CD4-positive, alpha-beta memory T cell (primary cell): ENCODE data around the gene SRGAP3. TPM values are rescaled to one million over a fixed set of nuclear protein-coding genes. Genes with fewer than 3 reads are reported as not detected.

ENCODE experiments used
- CTCF ChIA-PET: fragments of 350-600 bp; sonication (Branson Sonifier 250); formaldehyde crosslinking; loops from one replicate; lab custom pipeline; 2021; ENCODE audit warnings: inconsistent platforms; ENCODE audit not compliant: partially characterized antibody; lab: Charles Lee
- POLR2A ChIA-PET: fragments of 350-600 bp; sonication (Branson Sonifier 250); formaldehyde crosslinking; loops from one replicate; lab custom pipeline; 2021; ENCODE audit not compliant: partially characterized antibody; lab: Charles Lee
- DNase-seq, 5 donors: peaks; one replicate each; pipeline versions ENCODE4 v3.0.0 to v3.0.0-alpha.2; 2020 to 2022; ENCODE audit warnings: mixed read lengths in 1 of 5
- H3K27ac ChIP-seq: one replicate; pipeline ENCODE4 v1.7.0; 2013; ENCODE audit warnings: low read depth, low read length
- H3K27me3 ChIP-seq: 2 replicates; pipeline ENCODE4 v1.7.0; 2013; ENCODE audit warnings: mild to moderate bottlenecking, low read length, moderate library complexity; ENCODE audit not compliant: insufficient read depth
- H3K36me3 ChIP-seq: 2 replicates; pipeline ENCODE4 v1.7.0; 2013; ENCODE audit warnings: mild to moderate bottlenecking, low read length, moderate library complexity; ENCODE audit not compliant: insufficient read depth
- H3K4me1 ChIP-seq: 2 replicates; pipeline ENCODE4 v1.7.0; 2013; ENCODE audit warnings: mild to moderate bottlenecking, low read length, moderate library complexity; ENCODE audit not compliant: insufficient read depth
- H3K4me3 ChIP-seq, 2 donors: one replicate each; pipeline ENCODE4 v1.7.0; 2013; ENCODE audit warnings: low read length in 2 of 2, mild to moderate bottlenecking in 1 of 2
- H3K9me3 ChIP-seq, 2 donors: one replicate each; pipeline ENCODE4 v1.7.0; 2013; ENCODE audit warnings: low read length in 2 of 2, control low read depth in 1 of 2; ENCODE audit not compliant: control insufficient read depth in 1 of 2
- H3K27ac Mint-ChIP-seq, 7 donors: one replicate each; pipeline ENCODE4 v1.8.0; 2020 to 2021; ENCODE audit warnings: mixed read lengths in 7 of 7, mild to moderate bottlenecking in 6 of 7, inconsistent platforms in 3 of 7, moderate library complexity in 3 of 7
- H3K27me3 Mint-ChIP-seq, 2 donors: one replicate each; pipeline ENCODE4 v1.8.0; 2020 to 2021; ENCODE audit warnings: mixed read lengths in 2 of 2
- H3K36me3 Mint-ChIP-seq, 2 donors: one replicate each; pipeline ENCODE4 v1.8.0; 2020 to 2021; ENCODE audit warnings: mixed read lengths in 2 of 2, inconsistent platforms in 1 of 2, mild to moderate bottlenecking in 1 of 2
- H3K4me1 Mint-ChIP-seq, 4 donors: one replicate each; pipeline ENCODE4 v1.8.0; 2020 to 2021; ENCODE audit warnings: mixed read lengths in 4 of 4, mild to moderate bottlenecking in 1 of 4
- H3K4me3 Mint-ChIP-seq, 8 donors: one replicate each; pipeline ENCODE4 v1.8.0; 2020 to 2021; ENCODE audit warnings: mixed read lengths in 8 of 8, mild to moderate bottlenecking in 7 of 8, moderate library complexity in 6 of 8, inconsistent platforms in 3 of 8
- H3K9me3 Mint-ChIP-seq, 8 donors: one replicate each; pipeline ENCODE4 v1.8.0; 2020 to 2021; ENCODE audit warnings: mixed read lengths in 8 of 8, mild to moderate bottlenecking in 5 of 8, inconsistent platforms in 3 of 8, moderate library complexity in 1 of 8
- intact Hi-C: fragments of 100-400 bp; cut with micrococcal nuclease; formaldehyde crosslinking; loops from one replicate; pipeline ENCODE4 v1.15.1; 2023
- polyA plus RNA-seq, 2 donors: library from polyadenylated mRNA; unstranded; fragments of 300-500 nt; fragmentation: Illumina TruSeq; gene quantifications; one replicate each; pipeline ENCODE4 v1.2.3, GENCODE V29; 2021
- total RNA-seq, 2 experiments: library from RNA; stranded (reverse); gene quantifications; one replicate each; pipeline ENCODE4 v1.2.3, GENCODE V29; 2021

SRGAP3 gene
- total and polyA plus RNA-seq, 4 experiments from 2014 or later = 0.35 to 2.4 (median 1.7) TPM

GRCh38 chr3:9175421-9175820, 74.0 kb downstream of the SRGAP3 start:
- peaks cover 20% of the 10 kb centered on the region for H3K4me1 ChIP-seq
- no peaks in the 10 kb centered on the region for H3K36me3 Mint-ChIP-seq
- no peak overlapping the region for H3K4me3 ChIP-seq
- H3K4me1 Mint-ChIP-seq = peaks cover 19 to 34% (median 23%) of the 10 kb centered on the region in 4 donors
- no peaks in the 10 kb centered on the region for H3K27me3 ChIP-seq
- ChIA-PET CTCF (no interaction called here), POLR2A (no interaction called here)
- H3K27ac Mint-ChIP-seq = peak overlapping the region in 1 of 7 donors; percentile 18
- H3K9me3 ChIP-seq = no peaks in the 10 kb centered on the region
- no peak overlapping the region for H3K27ac ChIP-seq
- no peaks in the 10 kb centered on the region for H3K9me3 Mint-ChIP-seq
- DNase-seq = no peak
- intact Hi-C loops = no loop called here
- no peak overlapping the region for H3K4me3 Mint-ChIP-seq
- H3K27me3 Mint-ChIP-seq = peaks cover 0 to 1% of the 10 kb centered on the region in 2 donors
- no peaks in the 10 kb centered on the region for H3K36me3 ChIP-seq

GRCh38 chr3:9173445-9173844, 76.0 kb downstream of the SRGAP3 start:
- POLR2A ChIA-PET = no interaction called here
- Histone ChIP-seq H3K36me3 (no peaks in the 10 kb centered on the region), H3K27ac (no peak overlapping the region), H3K9me3 (no peaks in the 10 kb centered on the region), H3K27me3 (no peaks in the 10 kb centered on the region), H3K4me3 (no peak overlapping the region), H3K4me1 (peaks cover 29% of the 10 kb centered on the region)
- Mint-ChIP-seq H3K4me3 (no peak overlapping the region), H3K27me3 (peaks cover 0 to 1% of the 10 kb centered on the region in 2 donors), H3K36me3 (no peaks in the 10 kb centered on the region), H3K4me1 (peaks cover 0 to 37% (median 22%) of the 10 kb centered on the region in 4 donors), H3K27ac (no peak overlapping the region), H3K9me3 (no peaks in the 10 kb centered on the region)
- DNase-seq = no peak
- CTCF ChIA-PET = no interaction called here
- intact Hi-C loops = no loop called here

- Mint-ChIP-seq H3K36me3 (no peaks in the 10 kb centered on the region), H3K4me1 (peaks cover 0 to 41% (median 25%) of the 10 kb centered on the region in 4 donors), H3K4me3 (no peak overlapping the region), H3K27me3 (peaks cover 0 to 1% of the 10 kb centered on the region in 2 donors), H3K9me3 (no peaks in the 10 kb centered on the region), H3K27ac (no peak overlapping the region)
- no peaks in the 10 kb centered on the region for H3K9me3 ChIP-seq
- intact Hi-C loops = no loop called here
- no peak for DNase-seq
- CTCF ChIA-PET = no interaction called here
- H3K27ac ChIP-seq = no peak overlapping the region
- POLR2A ChIA-PET = no interaction called here
- H3K4me3 ChIP-seq = no peak overlapping the region
- H3K27me3 ChIP-seq = no peaks in the 10 kb centered on the region
- H3K4me1 ChIP-seq = peaks cover 35% of the 10 kb centered on the region
- H3K36me3 ChIP-seq = no peaks in the 10 kb centered on the region
Measured at GRCh38 chr3:9172851-9173321, 76.6 kb downstream of the SRGAP3 start.

DNA sequence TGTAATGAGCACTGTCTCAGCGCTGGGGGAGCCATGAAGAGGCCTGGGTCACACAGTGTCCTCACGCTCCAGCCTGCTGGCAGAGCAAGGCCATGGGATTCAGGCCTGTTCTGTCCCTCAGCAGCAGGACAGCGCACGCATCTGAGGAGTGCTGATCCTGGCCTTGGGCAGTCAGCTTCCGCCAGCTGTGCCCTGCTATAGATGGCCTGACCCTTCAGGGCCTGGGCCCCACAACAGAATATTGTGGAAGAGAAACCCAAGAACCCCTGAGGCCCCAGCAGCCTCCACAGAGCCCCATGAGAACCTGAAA, 78.6 kb downstream of the SRGAP3 start:
- Histone ChIP-seq H3K4me3 (no peak overlapping the region), H3K27ac (no peak overlapping the region), H3K27me3 (no peaks in the 10 kb centered on the region), H3K4me1 (peaks cover 37% of the 10 kb centered on the region), H3K9me3 (no peaks in the 10 kb centered on the region), H3K36me3 (no peaks in the 10 kb centered on the region)
- Mint-ChIP-seq H3K27me3 (peaks cover 0 to 1% of the 10 kb centered on the region in 2 donors), H3K4me3 (peak overlapping the region in 3 of 8 donors; percentile 12 to 86 (median 78)), H3K9me3 (no peaks in the 10 kb centered on the region), H3K36me3 (no peaks in the 10 kb centered on the region), H3K4me1 (peaks cover 0 to 42% (median 25%) of the 10 kb centered on the region in 4 donors), H3K27ac (peak overlapping the region in 3 of 7 donors; percentile 7 to 91 (median 78))
- intact Hi-C loops = no loop called here
- POLR2A ChIA-PET = no interaction called here
- CTCF ChIA-PET = no interaction called here
- no peak for DNase-seq

DNA sequence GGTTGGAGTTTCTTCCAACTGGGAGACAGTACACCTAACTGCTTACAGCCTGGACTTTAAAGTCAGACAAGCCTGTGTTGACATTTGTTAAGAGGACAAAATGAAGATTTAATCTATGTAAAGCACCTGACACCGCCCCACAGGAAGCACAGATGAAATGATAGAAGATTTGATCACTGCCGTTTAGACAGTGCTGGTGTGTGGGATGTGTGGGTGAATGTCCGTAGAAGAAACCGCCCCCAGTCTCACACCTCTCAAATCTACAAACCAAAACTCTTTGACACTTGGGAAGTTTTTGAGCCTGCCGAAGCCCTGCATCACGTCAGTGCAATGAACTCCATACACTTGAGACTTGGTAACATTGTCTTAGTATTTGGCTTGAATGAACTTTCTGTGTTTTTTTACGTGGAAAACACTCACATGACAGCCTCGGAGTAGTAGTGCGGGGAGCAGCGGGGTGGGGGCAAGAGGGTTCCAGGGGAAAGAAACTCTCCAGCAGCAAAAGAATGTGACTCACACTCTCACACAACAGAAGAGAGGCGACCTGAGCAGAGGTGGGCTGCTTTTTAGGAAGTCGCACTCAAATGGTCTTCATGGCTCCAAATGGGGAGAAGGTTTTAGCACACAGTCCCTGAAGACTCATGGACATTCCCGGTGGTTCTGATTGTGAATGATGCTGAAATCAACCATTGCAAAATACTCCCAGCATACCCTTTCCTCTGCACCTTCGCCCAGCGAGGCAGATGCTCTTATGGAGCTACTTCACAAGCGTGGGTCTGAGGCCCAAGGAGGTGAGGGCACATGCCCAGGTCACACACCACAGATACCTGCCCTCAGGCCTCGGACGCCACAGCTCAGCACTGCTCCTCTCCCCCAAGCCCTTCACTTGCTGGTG, 79.2 kb downstream of the SRGAP3 start:
- intact Hi-C loops = no loop called here
- no peaks in the 10 kb centered on the region for H3K36me3 ChIP-seq
- H3K9me3 Mint-ChIP-seq = no peaks in the 10 kb centered on the region
- peaks cover 0 to 1% of the 10 kb centered on the region in 2 donors for H3K27me3 Mint-ChIP-seq
- H3K4me3 ChIP-seq = no peak overlapping the region
- peaks cover 37% of the 10 kb centered on the region for H3K4me1 ChIP-seq
- CTCF ChIA-PET = no interaction called here
- POLR2A ChIA-PET = no interaction called here
- peak overlapping the region in 6 of 7 donors; percentile 53 to 91 (median 74) for H3K27ac Mint-ChIP-seq
- no peaks in the 10 kb centered on the region for H3K9me3 ChIP-seq
- no peaks in the 10 kb centered on the region for H3K27me3 ChIP-seq
- peak overlapping the region; percentile 41 to 86 (median 70) for H3K4me3 Mint-ChIP-seq
- H3K27ac ChIP-seq = no peak overlapping the region
- H3K4me1 Mint-ChIP-seq = peaks cover 0 to 42% (median 25%) of the 10 kb centered on the region in 4 donors
- H3K36me3 Mint-ChIP-seq = no peaks in the 10 kb centered on the region
- DNase-seq = peak in 2 of 5 donors; percentile 17 to 24

GRCh38 chr3:9169326-9169725, 80.1 kb downstream of the SRGAP3 start:
- Histone ChIP-seq H3K9me3 (no peaks in the 10 kb centered on the region), H3K27ac (no peak overlapping the region), H3K4me3 (no peak overlapping the region), H3K36me3 (no peaks in the 10 kb centered on the region), H3K4me1 (peaks cover 37% of the 10 kb centered on the region), H3K27me3 (no peaks in the 10 kb centered on the region)
- CTCF ChIA-PET = interaction anchor here (1.3 kb wide), 1 partner anchor 20 kb away, joined by 3 read pairs; no protein-coding TSS in a partner anchor
- Mint-ChIP-seq H3K27ac (peak overlapping the region in 6 of 7 donors; percentile 31 to 86 (median 68)), H3K9me3 (no peaks in the 10 kb centered on the region), H3K4me3 (peak overlapping the region in 7 of 8 donors; percentile 28 to 86 (median 71)), H3K27me3 (peaks cover 0 to 1% of the 10 kb centered on the region in 2 donors), H3K36me3 (no peaks in the 10 kb centered on the region), H3K4me1 (peaks cover 0 to 42% (median 25%) of the 10 kb centered on the region in 4 donors)
- DNase-seq = no peak
- intact Hi-C loops = no loop called here
- POLR2A ChIA-PET = interaction anchor here (1.3 kb wide), 1 partner anchor 80 kb away, joined by 4 read pairs; the partner anchor contains the start of gene SRGAP3

- DNase-seq = peak in 3 of 5 donors; percentile 10 to 16 (median 15)
- H3K4me1 ChIP-seq = peaks cover 37% of the 10 kb centered on the region
- CTCF ChIA-PET = interaction anchor here (1.3 kb wide), 1 partner anchor 21 kb away, joined by 3 read pairs; no protein-coding TSS in a partner anchor
- peak overlapping the region in 3 of 8 donors; percentile 42 to 78 (median 77) for H3K4me3 Mint-ChIP-seq
- no peaks in the 10 kb centered on the region for H3K36me3 ChIP-seq
- H3K9me3 ChIP-seq = no peaks in the 10 kb centered on the region
- peaks cover 0 to under 1% of the 10 kb centered on the region in 2 donors for H3K27me3 Mint-ChIP-seq
- no peaks in the 10 kb centered on the region for H3K36me3 Mint-ChIP-seq
- H3K4me3 ChIP-seq = no peak overlapping the region
- H3K9me3 Mint-ChIP-seq = no peaks in the 10 kb centered on the region
- H3K27ac ChIP-seq = no peak overlapping the region
- H3K27me3 ChIP-seq = no peaks in the 10 kb centered on the region
- peak overlapping the region in 4 of 7 donors; percentile 44 to 82 (median 65) for H3K27ac Mint-ChIP-seq
- POLR2A ChIA-PET = interaction anchor here (1.3 kb wide), 1 partner anchor 81 kb away, joined by 4 read pairs; the partner anchor contains the start of gene SRGAP3
- peaks cover 0 to 42% (median 25%) of the 10 kb centered on the region in 4 donors for H3K4me1 Mint-ChIP-seq
- intact Hi-C loops = no loop called here
Measured at GRCh38 chr3:9168241-9168741, 81.2 kb downstream of the SRGAP3 start.
